Stimulated activated CD4-positive, alpha-beta T cell treated with anti-CD3 and anti-CD28 coated beads, Interleukin-15, amount 100 ng/mL, for 48 hours (primary cell): ENCODE data around the gene TAAR8.
"Not testable (repeated sequence)": the region's sequence is repeated elsewhere in the genome, so short reads cannot be mapped to it uniquely, and the experiment has no call there.

ENCODE experiments used
- DNase-seq, 2 donors: peaks; one replicate each; pipeline ENCODE4 v3.0.0-alpha.2; 2020; ENCODE audit warnings: low read depth in 2 of 2

Gene TAAR8

DNA sequence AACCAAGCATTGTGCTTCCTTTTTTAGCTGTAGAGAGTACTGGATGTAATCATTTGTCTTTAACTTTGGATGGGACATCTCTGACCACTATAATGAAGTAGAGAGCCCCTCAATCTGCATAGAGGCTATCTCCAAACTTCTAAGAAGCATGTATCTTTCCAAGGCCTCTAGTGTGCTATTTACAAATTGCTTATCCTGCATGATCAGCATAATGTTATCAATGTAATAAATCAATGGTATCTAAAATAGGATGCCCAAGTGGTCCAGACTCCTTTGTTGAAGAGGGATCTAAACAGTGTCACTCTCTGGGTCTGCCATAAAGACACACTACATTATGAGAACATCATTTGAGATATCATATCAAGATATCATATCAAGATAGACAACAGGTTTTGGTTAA is 7.6 kb upstream of the TAAR8 start:
- DNase-seq, result no peak

DNA sequence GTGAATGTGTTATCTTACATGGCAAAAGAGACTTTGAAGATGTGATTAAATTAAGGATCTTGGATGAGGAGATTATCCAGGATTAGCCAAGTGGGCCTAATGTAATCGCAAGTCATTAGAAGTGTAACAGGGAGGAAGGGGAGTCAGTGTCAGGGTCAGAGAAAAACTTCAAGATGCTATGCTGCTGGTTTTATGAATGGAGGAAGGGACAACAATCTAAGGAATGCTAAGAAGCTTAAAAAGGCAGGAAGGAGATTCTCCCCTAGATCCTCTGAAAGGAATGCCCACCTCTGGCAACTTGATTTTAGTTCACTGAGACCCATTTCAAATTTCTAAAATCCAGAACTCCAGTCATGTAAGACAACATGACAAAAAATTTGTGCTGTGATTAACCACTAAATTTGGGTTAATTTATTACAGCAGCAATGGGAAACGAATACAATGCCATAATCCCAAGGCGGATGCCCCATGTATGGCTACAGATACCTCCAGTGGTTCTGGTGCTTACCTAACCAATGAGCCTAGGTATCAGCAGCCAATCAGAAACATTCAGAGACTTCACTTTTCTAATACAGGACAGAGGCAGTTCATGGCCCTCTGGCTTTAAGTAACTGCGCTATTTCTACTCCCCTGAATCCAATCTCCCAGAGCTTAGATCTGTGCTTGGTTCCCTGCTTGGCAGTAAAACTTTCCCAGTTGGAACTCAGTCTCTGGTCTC is 3.6 kb upstream of the TAAR8 start:
- DNase-seq, result no peak

DNA sequence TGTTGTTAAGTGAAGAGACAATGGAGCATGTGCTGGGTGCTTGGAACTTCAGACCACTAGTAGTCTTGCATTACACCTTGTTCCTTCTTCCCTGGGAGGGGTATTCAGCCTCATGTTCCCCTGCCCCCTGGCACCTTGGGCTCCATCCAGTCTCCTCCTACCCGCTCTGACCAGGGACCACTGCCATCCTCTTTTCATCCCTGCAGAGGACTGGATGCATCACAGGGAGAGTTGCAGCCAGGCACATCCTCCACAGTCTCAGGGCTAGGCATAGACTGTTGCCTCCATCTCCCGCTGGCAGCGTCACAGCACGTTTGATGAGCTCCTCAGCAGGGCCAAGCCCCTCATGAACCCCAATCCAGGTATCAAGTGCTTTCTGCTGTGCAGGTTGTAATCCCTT is 1.3 kb upstream of the TAAR8 start:
- no peak for DNase-seq

DNA sequence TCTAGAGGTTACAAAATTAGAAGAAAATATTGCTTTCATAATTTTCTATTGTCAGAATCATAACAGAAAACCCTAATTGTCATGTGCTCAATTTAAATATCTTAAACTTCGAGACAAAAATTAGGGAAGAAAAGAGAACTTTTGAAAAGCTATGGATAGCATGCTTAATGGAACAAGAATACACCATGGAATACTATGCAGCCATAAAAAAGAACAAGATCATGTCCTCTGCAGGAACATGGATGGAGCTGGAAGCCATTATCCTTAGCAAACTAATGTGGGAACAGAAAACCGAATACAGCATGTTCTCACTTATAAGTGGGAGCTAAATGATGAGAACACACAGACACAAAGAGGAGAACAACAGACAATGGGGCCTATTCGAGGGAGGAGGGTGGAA is 7.6 kb downstream of the TAAR8 start:
- not testable (repeated sequence) for DNase-seq

DNA sequence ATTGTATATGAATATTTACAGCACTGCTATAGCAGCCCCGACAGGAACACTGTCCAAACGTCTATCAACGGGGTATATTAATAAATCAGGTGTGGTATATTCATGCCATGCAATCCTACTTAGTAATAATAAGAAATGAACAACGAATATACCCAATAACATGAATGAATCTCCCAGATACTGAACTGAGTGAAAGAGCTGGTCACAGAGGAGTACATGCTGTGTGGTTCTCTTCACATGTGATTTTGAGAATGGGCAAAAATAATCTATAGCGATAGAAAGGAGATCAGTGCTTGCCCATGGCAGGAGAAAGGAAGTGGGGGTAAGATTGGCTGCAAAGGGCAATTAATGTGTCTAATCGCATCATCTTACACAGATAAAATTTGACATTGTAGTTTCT is 13.9 kb downstream of the TAAR8 start:
- DNase-seq, result no peak

DNA sequence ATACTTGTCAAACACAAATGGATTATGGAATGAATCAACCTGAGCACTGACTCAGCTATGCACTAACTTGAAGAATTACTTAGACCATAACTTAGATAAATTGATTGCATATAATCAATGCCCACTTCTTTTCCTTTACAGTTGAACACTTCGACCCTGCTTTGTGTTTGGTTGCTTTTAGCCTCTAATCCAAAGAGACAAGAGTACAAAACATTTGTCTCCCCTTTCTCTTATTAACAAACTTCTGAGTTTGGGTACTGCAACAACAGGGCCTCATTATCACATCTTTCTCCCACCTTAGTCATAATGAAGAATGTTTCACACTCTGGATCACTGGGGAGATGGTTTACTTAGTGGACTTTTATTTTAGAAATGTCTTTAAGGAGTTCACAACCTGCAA is 15.1 kb downstream of the TAAR8 start:
- no peak for DNase-seq

DNA sequence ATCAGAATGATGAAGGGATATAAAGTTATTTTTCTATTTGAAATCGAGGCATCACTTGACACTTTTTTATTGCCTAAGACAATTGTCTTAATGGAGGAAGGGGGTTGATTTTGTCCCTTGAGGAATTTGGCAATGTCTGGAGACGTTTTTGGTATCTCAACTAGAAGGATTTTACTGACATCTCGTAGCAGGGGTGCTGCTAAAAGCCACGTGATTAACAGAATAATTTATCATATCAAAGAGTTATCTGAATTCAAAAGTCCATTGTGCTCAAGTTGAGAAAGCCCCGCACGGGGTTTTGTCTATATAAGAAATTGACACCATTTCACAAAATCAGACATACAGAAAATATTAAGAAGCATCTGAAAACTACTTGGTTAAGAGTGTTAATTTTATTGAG is 16.1 kb downstream of the TAAR8 start:
- DNase-seq, result no peak

DNA sequence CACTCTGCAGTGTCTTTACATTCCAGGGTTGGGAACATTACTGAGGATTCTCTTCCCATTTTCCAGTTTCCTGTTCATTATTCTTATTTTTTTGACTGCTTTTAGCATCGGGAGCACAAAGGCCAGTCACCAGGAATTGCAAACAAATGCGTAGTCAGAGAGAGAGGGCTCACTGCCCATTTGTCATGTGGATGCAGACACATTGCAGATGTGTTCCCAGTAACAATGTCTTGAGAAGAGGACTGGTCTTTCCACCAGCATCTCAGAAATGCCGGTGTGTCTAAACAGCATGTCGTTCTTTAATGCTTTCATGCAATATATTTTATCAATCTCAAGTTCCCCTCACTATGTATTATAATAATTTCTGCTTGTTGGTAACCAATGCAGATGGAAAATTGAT is 16.7 kb downstream of the TAAR8 start:
- no peak for DNase-seq

DNA sequence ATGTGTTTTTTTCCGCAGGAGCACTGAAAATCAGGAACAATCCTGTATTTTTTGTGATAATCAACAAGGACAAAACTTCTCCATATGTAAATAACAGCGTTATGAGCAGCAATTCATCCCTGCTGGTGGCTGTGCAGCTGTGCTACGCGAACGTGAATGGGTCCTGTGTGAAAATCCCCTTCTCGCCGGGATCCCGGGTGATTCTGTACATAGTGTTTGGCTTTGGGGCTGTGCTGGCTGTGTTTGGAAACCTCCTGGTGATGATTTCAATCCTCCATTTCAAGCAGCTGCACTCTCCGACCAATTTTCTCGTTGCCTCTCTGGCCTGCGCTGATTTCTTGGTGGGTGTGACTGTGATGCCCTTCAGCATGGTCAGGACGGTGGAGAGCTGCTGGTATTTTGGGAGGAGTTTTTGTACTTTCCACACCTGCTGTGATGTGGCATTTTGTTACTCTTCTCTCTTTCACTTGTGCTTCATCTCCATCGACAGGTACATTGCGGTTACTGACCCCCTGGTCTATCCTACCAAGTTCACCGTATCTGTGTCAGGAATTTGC is 17.8 kb downstream of the TAAR8 start, which contains the start of gene TAAR6:
Gene TAAR6 (plus strand): TSS at position 102 of the 557 bp plus-strand sequence. CDS start 0 bp downstream, at position 102.
- DNase-seq, result no peak

DNA sequence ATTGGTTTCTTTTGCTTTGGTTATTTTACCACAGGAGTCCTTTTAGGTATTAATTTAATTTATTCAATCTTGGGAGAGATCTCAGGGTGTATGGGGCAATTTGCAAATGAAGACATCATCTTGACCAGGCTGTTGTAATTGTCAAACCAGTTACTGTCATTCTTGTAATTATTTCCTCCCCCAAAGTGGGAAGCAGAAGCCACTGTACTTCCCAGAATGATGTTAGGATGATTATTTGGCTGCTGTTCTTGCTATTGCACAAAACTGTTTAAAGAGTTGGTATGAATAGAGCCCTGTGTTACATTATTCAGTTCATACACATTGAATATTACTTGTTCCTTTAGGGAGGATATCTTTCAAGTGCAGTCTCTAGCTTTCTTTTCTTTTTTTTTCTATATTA is 19.3 kb downstream of the TAAR8 start:
- DNase-seq, result no peak

DNA sequence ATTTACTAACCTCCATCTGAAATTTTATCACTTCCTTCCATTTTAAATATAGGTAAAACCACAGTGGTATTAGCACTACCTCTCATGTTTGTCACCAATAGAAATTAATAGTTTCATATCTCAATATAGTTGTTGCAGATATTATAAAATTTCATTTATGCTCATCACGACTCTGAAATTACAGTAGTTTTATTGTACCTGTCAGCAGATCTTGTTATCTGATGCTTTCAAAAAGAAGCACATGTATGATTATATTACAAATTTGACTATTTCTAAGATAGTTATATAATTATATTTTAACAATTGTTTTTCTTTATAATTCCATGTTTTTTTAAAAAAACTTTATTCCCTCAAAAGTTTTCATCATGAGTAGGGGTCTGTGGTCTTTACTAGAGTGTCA is 32.2 kb downstream of the TAAR8 start:
- no peak for DNase-seq

DNA sequence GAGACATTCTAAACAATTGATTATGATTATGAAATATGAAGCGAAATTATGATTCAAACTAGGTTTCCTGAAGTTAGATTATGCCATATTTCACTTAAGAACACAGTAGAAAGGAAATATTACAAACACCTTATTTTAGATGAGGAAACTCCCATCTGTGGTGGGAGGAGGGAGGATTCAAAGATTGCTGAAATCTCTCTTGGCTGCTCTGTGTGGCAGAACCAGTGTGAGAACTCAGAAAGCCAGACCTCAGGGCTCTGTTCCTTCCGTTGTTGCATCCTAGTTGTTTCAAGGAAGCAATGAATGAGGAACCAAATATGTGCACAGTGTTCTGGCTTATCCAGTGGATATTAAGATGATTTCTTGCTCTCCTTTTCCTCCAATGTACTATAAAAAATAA is 35.0 kb downstream of the TAAR8 start:
- DNase-seq, result no peak

DNA sequence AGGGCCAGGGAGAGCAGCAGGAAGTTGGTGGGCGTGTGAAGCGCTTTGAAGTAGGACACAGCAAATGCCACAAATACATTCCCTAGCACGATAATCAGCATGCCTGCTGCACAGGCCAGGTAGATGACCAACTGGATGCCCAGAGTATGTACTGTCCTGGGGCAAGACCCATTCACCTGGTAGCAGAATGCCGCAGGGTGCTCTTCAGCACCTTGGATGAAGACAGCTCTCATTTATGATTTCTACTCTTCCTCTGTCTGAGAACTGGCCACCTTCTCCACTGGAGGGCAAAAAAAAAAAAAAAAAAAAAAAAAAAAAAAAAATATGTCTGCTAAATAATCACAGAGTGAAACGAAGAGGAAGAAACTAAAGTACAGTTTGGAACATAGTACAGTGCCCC is 37.0 kb downstream of the TAAR8 start, which contains the start of gene TAAR5:
Gene TAAR5 (minus strand): TSS at position 288 of the 400 bp plus-strand sequence. CDS start 55 bp downstream, at position 233.
- DNase-seq, result no peak

DNA sequence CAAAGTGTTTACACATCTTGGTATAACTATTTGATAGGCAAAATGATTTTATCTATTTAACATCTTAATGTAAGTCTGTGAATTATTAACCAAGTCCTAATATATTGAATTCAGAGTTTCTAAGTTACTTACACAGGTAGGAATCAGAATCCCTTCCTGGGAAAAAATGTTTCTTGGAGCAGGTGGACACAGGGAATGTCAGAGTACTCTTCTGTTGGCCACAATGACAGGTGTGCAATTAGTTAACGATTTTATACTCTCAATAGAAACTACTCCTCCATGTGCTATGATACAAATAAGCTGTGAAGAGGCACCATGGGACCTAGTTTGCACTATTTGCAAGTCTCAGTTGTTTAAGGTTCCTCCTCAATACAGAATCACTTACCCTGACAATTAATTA is 37.9 kb downstream of the TAAR8 start:
- DNase-seq, result no peak

DNA sequence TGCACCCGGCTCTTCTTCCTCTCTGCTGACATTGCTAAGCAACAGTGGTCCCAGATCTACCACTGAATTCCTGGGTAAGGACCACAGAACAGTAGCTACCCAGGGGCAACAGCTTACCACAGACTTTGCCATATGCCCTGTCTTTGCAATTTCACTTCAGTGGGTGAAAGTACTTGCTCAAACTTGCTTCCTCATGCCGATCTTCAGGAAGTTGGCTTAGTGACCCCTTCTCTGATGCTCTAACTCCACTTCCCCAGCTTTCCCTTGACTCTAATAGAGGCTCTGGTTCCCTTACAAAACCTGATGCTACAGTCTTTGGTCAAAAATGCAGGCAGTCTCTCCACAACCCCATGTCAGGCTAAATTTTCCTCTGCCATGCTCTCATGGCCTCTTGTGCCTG is 40.4 kb downstream of the TAAR8 start:
- DNase-seq, result no peak

DNA sequence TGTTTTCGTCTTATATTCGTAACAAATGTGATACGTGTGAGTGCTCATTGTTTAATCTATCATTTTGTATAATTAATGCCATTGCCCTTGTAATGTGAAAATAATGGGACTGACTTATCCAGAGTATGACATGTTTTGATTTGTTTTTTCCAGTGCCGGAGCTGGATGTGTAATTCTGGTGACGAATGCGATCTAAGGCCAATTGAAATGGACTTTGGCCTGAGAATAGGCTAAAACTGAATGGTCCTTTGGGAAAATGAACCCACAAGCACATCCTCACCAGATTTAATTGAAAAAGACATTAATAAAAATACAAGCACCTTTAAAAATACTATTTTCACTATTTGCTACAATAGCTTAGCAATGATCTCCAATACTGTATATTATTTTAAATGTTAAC is 43.7 kb downstream of the TAAR8 start:
- DNase-seq, result no peak

DNA sequence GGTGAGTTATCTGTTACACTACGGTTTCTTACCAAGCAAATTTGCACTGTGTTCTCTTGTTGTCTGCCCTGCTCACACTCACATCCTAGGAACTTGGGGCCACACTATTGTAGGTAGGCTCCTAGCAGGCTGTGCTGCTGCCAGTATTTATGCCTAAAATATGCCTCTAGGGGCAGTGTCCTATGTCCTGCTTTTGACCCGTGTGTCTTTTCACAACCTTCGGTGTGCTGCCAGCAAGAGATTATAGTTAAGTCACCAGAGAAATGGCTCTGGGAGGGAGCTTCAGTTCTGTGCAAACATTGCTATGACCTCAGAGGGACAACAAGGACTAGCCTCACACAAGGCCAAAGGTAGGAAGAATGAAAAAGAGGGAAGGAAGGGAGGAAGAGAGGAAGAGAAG is 46.0 kb downstream of the TAAR8 start:
- DNase-seq, result no peak

DNA sequence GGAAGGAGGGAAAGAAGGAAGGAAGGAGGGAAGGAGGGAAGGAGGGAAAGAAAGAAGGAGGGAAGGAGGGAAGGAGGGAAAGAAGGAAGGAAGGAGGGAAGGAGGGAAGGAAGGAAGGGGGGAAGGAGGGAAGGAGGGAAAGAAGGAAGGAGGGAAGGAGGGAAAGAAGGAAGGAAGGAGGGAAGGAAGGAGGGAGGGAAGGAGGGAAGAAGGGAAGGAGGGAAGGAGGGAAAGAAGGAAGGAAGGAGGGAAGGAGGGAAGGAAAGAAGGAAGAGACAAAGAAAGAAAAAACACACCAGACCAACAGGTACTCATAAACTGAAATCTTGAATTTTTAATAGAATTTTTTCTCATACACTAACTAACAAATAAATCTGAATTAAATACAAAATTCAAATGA is 48.4 kb downstream of the TAAR8 start:
- not testable (repeated sequence) for DNase-seq
